AG04450 (cell line): ENCODE measurements around the gene GCC2. TPM values are rescaled to one million over a fixed set of nuclear protein-coding genes. Genes with fewer than 3 reads are reported as not detected.

Experiments used
- CTCF ChIA-PET: fragments of 300-600, 350-600 bp; formaldehyde crosslinking; extraction: SDS; loops from one replicate; lab custom pipeline; 2022; ENCODE audit warnings: antibody characterized with exemption, inconsistent platforms; lab: Charles Lee
- POLR2A ChIA-PET: fragments of 350-600 bp; formaldehyde crosslinking; extraction: SDS; loops from one replicate; lab custom pipeline; 2021; ENCODE audit warnings: antibody characterized with exemption, inconsistent platforms; lab: Yijun Ruan, JAX
- DNase-seq: peaks from one replicate; pipeline ENCODE4 v3.0.0-alpha.2; 2011; ENCODE audit warnings: low read depth, low spot score
- H3K27ac ChIP-seq: one replicate; pipeline ENCODE4 v1.5.1; 2012; ENCODE audit warnings: low read depth, low read length, control low read depth
- H3K27me3 ChIP-seq: one replicate; pipeline ENCODE4 v1.6.0; 2012; ENCODE audit warnings: low read length; ENCODE audit not compliant: control insufficient read depth, insufficient read depth
- H3K4me3 ChIP-seq: 2 replicates; pipeline ENCODE4 v1.5.1; 2011; ENCODE audit warnings: mild to moderate bottlenecking, low read depth, low read length, control low read depth
- H3K9me3 ChIP-seq: 2 replicates; pipeline ENCODE4 v1.5.1; 2012; ENCODE audit warnings: low read length; ENCODE audit not compliant: control insufficient read depth, insufficient read depth
- CTCF ChIP-seq: IDR thresholded peaks from 2 replicates; pipeline ENCODE4 v1.5.1; 2011; ENCODE audit warnings: low read depth, low read length, control low read depth, inconsistent platforms
- polyA plus RNA-seq: library from polyadenylated mRNA; depleted of rRNA; stranded (reverse); fragments of >200 nt; gene quantifications from 2 replicates; pipeline ENCODE4 v1.2.3, GENCODE V29; 2011

Gene GCC2
- polyA plus RNA-seq, 1 experiment, result 19.5 TPM

- ChIA-PET POLR2A (interaction anchor here (1.0 kb wide), 1 partner anchor 33 kb away, joined by 3 read pairs; no protein-coding TSS in a partner anchor), CTCF (interaction anchor here (0.6 to 2.7 kb wide), 4 partner anchors 42 to 241 kb away, joined by 3 to 13 read pairs (median 5); no protein-coding TSS in a partner anchor)
- H3K9me3 ChIP-seq, result no peaks in the 10 kb centered on the region
- no peaks in the 10 kb centered on the region for H3K27me3 ChIP-seq
- H3K27ac ChIP-seq, result no peak overlapping the region
- DNase-seq, result no peak
- no peak overlapping the region for H3K4me3 ChIP-seq
- no peak for TF ChIP-seq CTCF
These were observed 93.1 kb downstream of the GCC2 start for GRCh38 chr2:108542071-108542470.

GRCh38 chr2:108547606-108548005, 98.6 kb downstream of the GCC2 start:
- H3K9me3 ChIP-seq, result no peaks in the 10 kb centered on the region
- POLR2A ChIA-PET, result no interaction called here

GRCh38 chr2:108548208-108549003, 99.4 kb downstream of the GCC2 start:
- POLR2A ChIA-PET, result no interaction called here
- CTCF ChIA-PET, result interaction anchor here (0.9 to 3.0 kb wide), 2 partner anchors 11 to 36 kb away, joined by 3 to 11 read pairs; no protein-coding TSS in a partner anchor
- DNase-seq, result no peak
- Histone ChIP-seq H3K27me3 (no peaks in the 10 kb centered on the region), H3K9me3 (no peaks in the 10 kb centered on the region), H3K27ac (no peak overlapping the region), H3K4me3 (no peak overlapping the region)
- no peak for TF ChIP-seq CTCF

More at GRCh38 chr2:108547606-108548005, 98.6 kb downstream of the GCC2 start:
- Histone ChIP-seq H3K27me3 (no peaks in the 10 kb centered on the region), H3K27ac (no peak overlapping the region), H3K4me3 (no peak overlapping the region)
- DNase-seq, result no peak
- CTCF ChIA-PET, result interaction anchor here (0.9 kb wide), 1 partner anchor 10 kb away, joined by 3 read pairs; no protein-coding TSS in a partner anchor
- no peak for TF ChIP-seq CTCF

- POLR2A ChIA-PET, result no interaction called here
- H3K9me3 ChIP-seq, result no peaks in the 10 kb centered on the region
- no peak overlapping the region for H3K27ac ChIP-seq
- no peak overlapping the region for H3K4me3 ChIP-seq
- DNase-seq, result no peak
- no peaks in the 10 kb centered on the region for H3K27me3 ChIP-seq
- CTCF ChIA-PET, result interaction anchor here (1.3 kb wide), 1 partner anchor 32 kb away, joined by 4 read pairs; no protein-coding TSS in a partner anchor
- no peak for TF ChIP-seq CTCF
These were observed 103.6 kb downstream of the GCC2 start for GRCh38 chr2:108552566-108552965.

GRCh38 chr2:108553209-108553919, 104.4 kb downstream of the GCC2 start:
- POLR2A ChIA-PET, result no interaction called here
- DNase-seq, result no peak

More at GRCh38 chr2:108553209-108553919, 104.4 kb downstream of the GCC2 start:
- no peaks in the 10 kb centered on the region for H3K27me3 ChIP-seq
- TF ChIP-seq CTCF, result no peak
- no peaks in the 10 kb centered on the region for H3K9me3 ChIP-seq
- H3K27ac ChIP-seq, result no peak overlapping the region
- CTCF ChIA-PET, result interaction anchor here (1.3 kb wide), 1 partner anchor 31 kb away, joined by 4 read pairs; no protein-coding TSS in a partner anchor
- no peak overlapping the region for H3K4me3 ChIP-seq
